Activated naive CD4-positive, alpha-beta T cell treated with anti-CD3 and anti-CD28 coated beads, Interleukin-2, amount 50 U/mL, for 16 hours (primary cell): ENCODE results near the gene SMLR1.

Experiments used
- DNase-seq: peaks from one replicate; pipeline ENCODE4 v3.0.0-alpha.2; 2020

Gene SMLR1

DNA sequence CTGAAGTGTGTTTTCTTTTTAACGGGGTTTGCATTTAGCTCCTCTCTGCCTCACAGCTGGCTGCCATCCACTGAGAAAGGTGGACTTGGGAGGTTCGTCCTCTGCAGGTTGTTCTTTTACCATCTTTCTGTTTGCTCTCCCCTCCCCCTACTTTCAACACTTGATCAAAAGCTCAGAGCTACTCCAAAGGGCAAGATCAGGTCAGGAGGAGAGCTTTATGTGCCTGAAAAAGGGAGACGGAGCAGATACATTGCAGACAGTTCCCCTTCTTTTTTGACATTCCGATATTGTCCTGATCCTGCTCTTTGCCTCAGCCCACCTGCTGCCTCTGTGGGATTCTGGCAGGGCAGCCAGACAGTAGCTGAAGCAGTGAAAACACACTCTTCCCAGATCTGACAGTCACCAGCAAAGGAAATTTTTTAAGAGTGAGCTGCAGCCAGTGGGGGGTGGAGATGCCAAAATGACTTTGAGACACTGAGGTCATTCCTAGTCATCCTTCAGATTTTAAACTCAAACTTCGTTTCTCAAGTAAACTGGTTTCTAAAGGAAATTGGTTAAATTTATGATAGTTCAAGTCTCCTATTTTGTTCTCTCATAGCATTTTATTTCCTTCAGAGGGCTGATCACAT, 26.5 kb downstream of the SMLR1 start:
- DNase-seq = no peak

DNA sequence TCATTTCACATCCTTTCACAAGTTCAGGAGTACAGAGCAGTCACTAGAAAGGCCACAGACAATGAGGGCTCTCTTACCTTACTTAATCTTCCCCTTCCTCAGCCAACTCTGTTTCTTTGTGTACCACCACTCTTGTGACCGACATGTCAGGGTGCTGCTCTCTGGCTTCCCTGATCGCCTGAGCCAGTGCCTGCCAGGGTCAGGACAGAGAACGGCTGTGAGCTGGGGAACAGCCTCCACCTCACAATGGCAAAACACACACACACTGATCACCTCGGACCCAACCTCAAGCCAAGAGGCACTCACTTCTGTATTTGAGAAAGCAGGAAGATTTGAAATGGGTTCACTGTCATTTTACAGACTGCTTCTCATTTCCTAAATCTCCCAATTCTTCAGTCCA, 30.8 kb downstream of the SMLR1 start:
- DNase-seq = no peak

DNA sequence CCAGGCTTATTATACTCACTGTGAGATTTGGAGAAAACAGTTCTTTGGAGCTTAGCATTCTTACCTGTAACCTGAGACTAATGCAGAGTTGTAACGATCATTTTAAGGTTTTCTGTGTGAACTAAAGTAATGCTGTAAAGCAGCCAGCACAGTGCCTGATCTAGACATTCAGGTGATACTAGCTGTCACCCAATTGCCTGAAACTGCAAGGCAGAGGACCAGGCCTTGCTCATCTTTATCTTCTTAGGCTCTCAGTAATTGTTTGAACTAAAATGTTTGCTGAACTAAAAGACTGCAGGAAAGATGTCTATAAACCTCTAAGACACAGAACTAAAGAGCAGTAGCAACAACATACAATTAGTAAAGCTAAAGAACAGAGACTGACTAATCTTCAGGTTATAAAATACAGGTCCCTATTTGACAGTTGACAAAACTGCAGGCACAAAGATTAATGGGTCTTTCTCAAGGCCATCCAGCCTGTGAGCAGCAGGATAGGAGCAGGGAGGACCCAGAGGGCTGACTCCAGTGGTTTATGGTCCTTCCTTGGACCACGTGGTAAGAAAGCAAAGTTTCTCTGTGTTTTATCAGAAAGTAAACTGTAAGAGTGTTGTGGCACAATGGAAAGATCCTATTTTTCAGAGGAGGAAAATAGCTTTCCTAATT, 31.4 kb downstream of the SMLR1 start:
- no peak for DNase-seq

DNA sequence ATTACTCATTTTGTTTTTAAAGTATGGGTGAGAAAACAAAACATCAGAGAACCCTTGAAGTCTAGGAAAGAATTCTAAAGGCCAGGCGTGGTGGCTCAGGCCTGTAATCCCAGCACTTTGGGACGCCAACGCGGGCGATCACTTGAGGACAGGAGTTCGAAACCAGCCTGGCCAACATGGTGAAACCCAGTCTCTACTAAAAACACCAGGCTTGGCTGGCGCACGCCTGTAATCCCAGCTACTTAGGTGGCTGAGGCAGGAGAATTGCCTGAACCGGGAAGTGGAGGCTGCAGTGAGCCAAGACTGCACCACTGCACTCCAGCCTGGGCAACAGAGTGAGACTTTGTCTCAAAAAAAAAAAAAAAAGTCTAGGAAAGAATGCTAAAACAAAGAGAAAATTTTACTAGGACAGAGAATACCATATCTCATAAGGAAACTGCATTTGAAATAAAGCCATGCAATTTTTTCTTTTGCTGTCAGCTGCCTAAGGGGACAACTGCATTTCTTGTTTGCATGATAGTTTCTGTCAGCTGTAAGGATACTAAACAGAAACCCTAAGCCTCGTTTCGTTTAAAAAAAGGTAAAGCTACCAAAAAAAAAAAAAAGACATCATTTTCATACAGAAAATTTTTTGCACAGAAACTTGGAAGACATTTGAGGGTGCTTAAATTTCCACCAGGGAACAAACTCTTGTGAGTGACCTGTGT, 32.1 kb downstream of the SMLR1 start:
- no peak for DNase-seq

DNA sequence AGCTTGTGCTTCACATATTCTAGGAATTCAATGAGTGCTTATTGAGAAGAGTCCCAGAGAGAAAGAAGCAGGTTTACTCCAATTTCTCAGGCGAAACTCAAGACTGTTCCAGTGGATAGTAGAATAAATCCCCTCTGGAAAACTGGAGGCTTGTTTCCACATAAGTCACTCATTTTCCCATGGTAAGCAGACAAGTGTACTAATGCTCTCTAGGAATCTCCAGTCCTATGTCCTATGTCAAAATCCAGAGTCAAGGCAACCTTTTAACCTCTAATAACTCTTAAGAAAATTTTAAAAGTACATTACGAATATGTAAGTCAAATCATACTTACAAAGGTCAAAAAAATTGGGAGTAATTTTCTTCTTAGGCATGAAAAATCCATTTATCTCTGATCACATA, 35.2 kb downstream of the SMLR1 start:
- no peak for DNase-seq

DNA sequence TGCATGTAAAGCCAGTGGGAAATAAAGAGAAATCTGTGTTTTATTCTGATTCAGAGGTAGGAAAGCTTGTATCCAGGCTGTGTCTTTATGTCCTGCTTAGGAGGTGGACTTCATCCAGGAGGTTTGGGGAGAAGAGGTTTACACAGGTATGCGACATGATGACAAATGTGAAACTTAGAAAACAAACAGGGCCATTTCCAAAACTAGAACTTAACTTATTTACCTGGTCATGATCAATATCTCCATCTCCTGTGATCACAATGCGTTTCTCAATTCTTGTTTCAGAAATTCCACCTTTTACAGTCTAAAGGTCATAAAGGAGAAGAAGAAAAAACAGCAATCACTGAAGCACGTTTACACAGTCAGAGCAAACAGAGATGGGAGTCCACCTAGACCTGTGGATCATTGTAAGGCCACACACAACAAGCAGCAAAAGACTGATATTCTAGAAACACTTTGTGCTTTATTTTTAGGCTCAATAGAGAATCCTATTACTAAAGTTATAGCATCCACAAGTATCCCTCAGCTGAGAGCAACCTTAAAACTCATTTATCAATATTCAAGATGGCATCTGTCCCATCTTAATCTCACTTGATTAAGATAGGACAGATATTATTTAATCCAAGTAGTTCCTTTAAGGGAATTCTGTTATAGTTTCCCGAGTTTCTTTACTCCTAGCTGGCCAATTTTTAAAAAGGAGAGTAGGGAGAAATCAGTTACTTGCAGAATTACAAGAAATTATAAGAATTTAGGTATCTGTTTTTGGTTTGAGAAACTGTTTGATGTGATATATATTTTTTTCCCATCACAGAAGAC, 36.4 kb downstream of the SMLR1 start:
- no peak for DNase-seq

DNA sequence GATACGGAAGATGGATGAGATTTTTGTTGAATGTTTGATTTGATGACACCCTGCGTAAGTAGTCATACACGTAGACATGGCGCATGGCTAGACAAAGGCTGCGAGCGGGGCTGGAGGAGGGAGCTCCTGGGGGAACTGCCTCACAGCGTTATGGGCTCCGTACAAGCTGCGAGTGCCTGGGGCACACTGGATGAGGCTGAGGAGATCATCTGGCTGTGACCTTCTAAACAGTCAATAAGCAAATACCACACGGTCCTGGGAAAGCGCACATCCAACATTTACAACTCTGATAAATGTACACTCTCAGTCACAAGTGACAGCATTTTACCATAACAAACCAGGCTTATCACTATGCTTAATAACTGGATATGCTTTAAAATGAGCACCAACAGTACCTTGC, 37.1 kb downstream of the SMLR1 start:
- DNase-seq = no peak

DNA sequence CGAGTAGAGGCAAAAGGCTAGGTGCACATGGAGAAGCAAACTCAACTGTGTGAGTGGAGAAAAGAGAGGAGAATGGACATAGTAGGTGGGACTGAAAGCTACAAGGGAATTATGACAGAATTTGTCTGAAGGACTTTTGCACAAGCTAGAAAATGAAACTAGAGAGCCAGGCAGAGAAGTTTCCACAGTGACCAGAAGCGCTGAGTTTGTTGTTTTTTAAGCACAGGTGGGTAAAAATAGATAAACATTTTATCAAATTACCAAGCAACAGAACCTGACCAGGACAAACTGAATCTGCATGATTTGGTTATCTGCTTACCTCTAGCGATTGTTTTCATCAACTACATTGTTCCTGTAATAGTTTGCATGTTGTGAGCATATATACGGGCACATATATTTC, 38.6 kb downstream of the SMLR1 start:
- DNase-seq = no peak

DNA sequence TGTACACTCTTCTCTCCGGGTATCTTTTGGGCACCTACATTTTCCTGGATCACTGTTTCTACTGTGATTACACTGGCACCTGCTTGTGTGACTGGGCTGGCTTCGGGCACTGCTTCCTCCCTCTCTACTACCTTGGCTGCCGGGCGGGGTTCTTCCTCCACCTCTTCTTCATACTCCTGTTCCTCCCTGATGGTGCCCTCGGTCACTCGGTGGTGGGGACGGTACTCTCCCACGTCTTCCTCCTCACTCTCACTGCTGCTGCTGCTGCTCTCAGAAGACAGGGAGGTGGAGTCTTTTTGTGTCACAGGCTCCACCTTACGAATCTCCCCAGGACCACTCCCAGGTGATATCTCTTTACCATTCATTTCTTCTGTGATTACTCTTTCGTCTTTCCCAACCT, 42.5 kb downstream of the SMLR1 start:
- DNase-seq = no peak

DNA sequence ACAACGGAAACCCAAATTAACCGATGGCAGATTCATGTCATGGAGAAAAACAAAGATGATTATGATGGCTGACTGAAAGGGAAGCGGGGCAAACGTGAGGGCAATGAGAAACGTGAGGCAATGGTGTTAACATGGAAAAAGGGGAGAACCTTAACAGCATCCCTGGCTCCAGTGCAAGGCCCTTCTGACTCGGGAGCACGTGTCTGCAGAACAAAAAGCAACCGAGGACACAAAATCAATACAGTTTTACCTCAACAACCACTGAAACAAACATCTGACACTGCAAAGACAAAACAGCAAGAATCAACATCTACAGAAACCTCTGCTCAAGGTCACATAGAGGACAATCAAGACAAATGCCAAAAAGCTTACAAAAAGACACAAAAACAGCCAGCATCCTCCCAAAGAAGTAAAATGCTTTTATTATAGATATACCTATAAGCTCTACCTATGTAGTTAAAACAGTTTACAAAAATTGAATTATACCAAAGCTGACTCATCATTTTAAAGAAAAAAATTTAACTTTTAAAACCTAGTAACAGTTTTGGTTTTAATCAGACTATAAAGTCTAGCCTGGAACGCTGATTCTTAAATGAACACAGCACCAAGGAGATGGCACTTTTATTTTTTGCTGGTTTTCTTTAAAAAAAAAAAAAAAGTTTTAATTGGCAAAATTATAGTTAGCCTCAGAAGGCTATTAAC, 43.1 kb downstream of the SMLR1 start:
- DNase-seq = no peak

DNA sequence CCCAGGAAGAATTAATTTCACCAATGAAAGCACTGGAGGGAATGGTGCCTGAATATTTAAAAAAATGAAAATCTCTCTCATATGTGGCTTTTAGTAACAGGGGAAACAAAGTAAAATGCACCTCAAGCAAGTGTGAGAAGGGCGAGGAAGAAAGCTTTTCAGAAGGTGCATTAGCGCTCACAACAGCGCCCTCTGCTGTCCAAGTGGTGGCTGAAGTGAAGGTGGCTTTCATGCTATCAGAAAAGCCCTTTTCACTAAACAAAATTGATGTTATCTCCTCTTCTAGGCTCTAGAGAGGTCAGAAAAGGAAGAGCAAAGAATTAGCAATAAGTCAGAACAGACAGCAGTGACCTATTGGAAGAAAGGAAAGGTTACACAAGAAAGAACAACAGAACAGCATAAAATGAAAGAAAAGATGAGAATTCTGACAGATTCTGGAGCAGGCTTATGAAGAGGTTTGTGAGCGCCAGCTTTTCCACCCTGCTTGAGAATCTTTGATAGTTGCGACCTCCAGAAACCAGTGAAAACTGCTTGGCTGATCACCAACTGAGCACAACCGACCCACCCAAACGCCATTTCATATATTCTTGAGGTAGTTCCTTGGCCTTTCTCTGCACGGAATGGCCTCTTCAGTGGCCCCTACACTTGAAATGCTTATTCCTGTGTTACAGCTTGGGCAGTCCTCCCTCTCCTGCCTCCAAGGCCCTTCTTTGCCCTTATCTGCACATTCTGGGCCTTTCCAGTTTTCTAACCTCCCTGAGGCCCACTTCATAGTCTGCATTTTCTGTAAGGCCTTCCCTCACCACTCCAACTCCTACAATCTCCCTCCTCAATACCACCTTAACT, 45.3 kb downstream of the SMLR1 start:
- DNase-seq = peak; percentile 71

DNA sequence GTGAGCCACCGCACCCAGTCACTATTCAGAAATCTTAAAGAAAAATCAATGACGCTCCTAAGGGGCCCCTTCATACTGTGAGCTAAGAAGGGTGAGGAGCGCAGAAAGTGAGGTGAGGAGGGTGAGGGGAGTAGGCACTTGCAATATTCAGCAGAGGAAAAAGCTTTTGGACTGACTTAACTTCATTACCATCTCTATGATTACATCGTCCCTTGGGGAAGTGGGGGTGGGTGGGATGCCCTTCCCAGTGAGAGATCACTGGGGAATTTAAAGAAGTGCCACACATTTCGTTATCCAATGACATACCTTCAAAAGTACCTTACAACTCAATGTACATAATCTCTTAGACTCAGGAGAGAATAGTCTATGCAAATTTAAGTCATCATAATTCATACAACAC, 46.5 kb downstream of the SMLR1 start:
- DNase-seq = no peak

DNA sequence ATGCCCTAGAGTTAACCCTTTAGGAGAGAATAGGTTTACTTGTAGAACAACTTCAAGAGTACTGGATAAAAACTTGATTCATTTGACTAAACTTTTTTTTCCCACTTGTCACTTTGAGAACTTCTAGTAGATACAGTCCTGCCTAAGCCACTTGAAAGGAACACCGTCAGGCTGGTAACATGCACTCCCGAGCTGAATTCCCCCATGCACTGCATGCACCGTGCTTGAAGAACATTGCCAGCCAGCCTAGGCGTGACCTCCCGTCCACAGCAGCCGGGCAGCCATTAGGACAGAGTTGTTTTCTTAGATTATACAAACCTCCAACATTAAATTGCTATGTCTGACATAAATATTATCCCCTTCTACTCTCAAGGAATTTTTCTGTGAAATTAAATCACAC, 52.6 kb downstream of the SMLR1 start:
- DNase-seq = no peak

DNA sequence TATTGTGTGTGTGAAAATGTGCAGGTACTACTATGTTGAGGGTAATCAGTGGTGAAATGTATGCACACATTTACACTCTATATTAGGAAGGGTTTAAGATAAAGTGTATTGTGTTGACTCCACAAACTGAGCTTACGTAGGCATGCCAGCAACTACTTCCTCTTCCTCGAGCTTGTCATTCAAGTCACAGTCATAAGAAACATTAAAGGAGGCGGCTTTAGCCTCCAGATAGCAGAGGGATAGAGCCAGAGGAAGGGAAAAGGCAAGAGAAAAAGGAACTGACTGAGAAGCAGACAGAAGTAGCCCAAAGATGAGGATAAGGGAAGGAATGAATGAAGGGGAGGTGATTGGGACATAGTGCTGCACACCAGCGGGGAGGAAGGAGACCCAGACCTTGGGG, 55.2 kb downstream of the SMLR1 start:
- DNase-seq = no peak

DNA sequence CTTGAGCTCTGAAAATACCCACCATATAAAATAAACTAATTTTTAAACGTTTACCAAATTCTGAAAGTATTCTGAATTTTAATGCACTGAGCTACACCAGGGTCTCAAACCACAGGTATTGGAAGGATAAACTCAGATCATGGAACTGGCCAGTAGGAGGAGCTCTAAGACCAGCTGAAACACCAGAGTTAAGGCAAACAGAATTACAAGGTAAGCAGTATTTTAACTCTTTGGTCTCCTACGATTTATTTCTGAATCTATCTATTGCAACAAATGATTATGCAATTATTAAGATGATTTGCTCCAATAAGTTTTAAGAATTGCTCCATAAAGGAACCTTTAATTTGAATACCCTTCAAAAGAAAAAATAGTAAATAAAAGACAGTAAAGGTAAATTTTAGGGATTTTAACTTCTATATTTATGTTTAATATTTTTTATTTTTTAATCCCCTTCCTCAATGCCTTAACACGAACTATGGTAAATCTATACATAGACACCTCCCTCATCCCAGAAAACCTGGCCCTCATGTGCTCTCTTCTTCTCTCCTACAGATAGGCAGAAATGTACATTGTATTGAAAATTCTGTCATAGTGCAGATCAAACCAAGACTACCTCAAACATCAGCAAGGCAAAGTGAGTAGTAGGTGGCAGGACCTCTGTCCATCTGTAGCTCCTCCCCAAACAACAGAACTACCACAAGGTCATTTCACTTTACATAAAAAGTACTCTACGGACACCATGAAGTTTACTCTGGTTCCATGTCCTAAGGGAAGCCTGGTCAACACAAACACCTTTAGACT, 58.4 kb downstream of the SMLR1 start:
- peak; percentile 67 for DNase-seq
